Activated CD4-positive, alpha-beta T cell treated with anti-CD3 and anti-CD28 coated beads, Interleukin-2, amount 50 U/mL, for 16 hours (primary cell): ENCODE data around the gene GCG.

ENCODE experiments used
- DNase-seq: peaks from one replicate; pipeline ENCODE4 v3.0.0-alpha.2; 2020

The GCG gene

DNA sequence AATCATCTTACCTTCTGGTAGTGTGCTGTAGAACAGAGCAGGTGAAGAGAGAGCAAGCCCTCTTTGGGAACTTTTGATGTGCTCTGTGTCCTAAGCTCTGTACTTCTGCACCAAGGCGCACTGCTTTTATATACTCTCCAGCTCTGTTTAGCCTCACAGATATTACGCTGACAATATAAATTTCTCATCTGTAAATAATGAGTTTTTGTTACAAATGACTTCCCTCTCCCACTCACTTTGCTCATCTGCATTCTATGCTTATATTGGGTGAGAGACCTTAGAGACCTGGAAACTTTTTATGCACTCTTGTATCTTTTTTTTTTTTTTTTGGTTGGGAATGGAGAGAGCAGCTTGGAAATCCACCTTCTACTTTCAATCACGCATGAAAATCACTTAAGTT lies at the start of gene GCG:
Gene GCG (minus strand): TSS at position 101 of the 400 bp plus-strand sequence. CDS start 3,069 bp downstream, outside the sequence.
- DNase-seq: no peak

DNA sequence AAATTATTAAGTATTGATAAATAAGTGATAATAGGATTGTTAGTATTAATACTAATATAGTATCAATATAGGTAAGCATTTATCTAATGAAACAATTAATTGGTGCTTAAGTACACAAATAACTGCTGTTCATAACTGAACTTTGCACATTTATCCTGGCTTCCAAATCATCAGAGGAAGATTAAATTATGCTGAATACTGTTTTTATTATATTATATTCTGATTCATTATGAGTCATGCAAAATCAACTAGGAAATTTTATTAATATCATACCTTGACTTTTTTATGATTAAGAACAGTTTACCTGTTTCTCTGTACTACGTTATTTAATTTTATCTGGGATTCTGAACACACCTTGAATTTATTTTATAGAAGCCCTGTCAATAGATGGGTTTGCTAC lies 48.6 kb upstream of the GCG start:
- no peak for DNase-seq

DNA sequence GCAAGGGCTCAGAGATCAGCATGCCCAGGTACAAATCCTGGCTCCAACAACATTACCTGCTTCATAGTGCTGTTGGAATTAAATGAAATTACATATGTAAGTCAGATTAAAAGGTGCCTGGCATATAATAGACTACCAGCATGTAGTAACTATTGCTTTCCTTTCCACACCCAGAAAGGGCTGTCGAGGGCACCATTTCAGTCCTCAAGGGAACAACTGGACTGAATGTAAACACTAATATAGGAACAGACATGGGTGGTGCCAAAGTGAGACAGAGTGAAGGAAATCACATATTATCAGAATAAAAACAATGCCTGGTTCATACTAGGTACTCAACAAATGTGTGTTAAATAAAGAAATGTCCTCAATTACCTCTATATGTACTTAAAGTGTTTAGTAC lies 47.9 kb upstream of the GCG start:
- no peak for DNase-seq

DNA sequence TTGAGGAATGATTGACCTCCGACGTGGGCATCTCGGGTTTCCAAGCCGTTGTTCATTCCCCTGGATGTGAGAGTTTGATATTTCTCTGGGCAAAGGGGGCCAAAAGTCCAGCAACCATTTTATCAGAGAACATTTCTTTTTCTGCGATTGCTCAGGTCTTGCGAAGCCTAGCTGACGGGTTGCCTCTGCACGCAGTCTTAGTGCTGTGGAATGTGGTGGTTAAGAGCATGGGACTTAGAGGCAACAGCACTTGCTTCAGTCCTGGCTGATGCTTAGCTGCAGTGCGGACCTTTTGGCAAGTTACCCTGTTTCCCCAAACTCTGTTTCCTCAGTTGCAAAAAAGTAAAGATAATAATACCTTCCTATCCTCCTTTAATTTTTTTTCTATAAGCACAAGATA lies 46.2 kb upstream of the GCG start:
- DNase-seq: no peak

DNA sequence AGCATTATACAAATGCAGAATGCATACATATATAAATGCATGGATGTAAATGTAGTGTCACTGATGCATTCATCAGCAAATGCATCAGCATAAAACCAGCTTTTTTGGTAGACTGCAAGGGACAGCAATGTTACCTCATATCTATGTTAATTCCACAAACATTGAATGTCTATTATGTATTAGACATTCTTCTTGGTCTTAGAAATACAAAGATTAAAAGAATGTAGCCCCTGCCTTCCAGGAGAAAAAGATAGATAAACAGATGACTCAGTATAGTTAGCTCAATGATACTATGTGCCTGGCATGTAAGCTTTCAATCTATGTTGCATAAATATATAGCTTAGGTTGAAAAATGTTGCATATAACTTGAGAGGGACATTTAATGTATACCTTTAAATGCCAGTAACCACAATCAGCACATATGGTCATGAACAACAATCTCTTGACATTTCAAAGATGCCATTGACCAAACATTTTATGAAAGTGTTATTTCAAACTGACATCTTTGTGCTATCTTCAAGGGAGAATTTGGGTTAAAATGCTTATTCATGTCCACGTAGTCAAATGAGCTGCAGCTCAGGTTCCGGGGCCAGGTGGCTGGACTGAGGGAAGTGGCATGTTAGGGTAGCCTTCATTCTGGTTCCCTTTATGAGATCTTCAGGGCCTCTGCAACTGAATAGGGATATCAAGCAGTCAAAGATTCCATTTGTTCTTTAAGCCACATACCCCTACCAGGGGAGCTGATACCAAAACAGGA lies 45.2 kb upstream of the GCG start:
- no peak for DNase-seq

DNA sequence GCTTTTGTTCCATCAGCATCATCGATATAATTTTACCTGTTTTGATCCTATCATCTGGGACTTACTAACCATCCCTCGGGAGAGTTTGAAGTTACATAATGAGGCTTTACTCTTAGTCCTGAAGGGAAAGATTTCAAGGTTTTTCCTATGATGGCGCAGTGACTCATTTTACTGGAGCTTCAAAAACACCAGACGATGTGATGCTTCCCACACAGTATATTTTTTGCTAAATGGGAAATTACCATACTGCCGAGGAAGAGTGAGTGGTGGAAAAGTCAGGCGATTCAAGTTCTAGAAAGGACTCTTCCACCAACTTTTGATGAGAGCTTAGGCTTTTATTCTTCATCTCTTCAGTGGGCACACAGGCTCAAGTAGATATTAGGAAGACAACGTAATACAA lies 44.6 kb upstream of the GCG start:
- DNase-seq: no peak

DNA sequence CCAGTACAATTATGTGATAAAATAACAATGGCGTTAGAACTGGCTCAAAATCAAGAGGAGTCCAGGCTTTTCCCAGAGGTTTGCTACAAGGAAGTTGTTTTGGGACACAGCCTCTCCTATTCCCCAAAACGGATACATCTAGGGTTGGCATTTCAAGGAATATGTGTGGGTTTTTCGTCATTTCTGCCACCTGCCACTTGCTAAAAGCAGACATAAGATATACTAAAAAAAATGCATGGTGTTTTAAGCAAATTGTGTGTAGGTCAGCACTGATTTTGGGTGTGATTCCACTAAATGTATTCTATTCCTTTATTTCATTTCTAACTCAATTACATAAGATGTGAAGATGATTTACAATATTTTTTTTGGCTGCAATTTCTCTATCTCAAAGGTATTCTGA lies 36.4 kb upstream of the GCG start:
- no peak for DNase-seq

DNA sequence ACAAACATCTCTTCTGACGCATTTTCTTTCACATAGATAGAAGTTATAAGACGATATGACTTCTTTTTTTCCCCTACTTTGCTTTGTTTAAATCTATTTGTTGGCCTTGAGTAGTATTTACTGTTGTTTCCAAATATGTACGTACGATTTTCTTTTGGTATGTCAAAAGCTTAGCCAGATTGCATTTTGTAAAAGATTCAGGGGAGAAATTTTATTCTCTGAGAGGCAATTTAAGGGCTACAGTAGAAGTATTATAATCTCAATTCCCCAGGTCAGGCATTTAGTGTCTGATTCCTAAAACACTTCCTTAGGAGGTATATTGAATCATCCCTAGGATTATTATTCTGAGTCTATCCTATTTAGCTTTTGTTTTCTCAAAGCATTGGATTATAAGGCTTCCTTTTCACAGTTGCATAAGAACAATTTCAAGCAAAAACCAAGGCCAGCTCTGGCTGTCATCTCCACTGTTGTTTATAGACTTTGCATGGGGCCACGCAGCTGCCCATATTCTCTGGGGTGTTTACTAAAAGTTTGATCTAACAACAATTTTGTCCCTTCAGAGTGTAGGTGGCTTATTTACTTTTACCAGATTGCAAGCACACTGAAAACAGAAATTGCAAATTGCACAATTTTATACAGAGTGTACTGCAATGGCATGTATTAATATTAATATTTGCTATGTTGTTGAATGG lies 33.6 kb upstream of the GCG start:
- DNase-seq: no peak

DNA sequence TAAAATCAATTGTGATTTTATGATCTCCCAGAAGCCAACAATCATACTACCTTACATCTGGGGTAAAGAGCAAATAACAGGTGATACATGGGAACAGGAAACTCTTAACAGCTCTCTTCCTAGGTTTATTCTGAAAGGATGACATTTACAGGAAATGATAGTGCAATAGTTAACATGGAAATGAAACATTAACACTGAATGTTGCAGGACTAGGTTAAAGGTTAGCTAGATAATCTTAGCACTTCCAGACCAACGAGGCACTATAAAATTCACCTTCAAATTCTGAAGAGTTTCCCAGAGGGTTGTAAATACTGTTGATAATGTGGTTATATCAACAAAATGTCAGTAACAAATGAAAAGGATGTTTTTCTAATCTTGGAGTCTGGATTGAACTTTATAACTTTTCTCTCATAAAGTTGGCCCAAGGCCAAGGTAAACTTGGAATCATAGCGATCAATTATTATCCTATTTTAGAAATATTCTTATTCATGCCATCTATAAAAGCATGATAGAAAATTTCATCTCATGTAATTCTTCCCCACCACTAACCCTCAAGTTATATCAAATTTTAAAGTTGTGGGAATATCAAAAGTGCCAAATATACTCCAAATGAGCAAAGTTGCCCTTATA lies 32.9 kb upstream of the GCG start:
- no peak for DNase-seq

DNA sequence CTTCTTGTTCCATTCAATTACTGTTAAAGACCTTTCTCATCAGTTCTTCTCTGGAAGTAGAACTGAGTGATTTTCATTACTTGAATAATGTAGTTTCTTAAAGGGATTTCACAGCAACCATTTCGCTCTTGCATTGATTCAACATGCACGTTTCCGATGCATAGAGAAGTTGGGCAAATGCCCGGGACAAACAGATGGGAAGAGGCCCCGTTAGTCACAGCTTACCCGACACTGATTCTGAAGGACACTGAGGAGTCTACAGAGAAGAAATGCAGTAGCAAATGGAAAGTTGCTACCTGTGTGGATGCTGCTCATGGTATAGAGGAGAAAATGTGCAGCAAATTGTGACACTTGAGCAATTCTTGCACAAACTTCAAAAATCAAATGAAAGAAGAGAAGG lies 32.3 kb upstream of the GCG start:
- no peak for DNase-seq

DNA sequence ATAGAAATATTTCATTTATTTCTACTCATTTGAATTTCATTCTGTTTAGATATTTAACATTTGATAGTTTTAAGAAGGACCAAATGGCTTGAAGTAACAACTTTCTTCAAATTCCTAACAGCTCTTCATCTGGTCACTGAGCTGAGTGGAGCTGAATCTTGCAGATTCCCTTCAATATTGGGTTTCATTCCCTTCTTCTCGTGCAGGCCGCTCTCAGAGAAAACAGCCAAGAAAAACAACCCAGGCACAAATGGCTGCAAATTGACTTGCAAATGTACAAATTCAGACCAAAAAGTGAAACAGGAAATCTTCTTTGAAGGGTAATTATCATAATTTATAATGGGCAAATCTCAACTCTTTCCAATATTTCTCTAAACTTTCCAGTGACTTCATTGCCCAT lies 30.3 kb upstream of the GCG start:
- DNase-seq: no peak

DNA sequence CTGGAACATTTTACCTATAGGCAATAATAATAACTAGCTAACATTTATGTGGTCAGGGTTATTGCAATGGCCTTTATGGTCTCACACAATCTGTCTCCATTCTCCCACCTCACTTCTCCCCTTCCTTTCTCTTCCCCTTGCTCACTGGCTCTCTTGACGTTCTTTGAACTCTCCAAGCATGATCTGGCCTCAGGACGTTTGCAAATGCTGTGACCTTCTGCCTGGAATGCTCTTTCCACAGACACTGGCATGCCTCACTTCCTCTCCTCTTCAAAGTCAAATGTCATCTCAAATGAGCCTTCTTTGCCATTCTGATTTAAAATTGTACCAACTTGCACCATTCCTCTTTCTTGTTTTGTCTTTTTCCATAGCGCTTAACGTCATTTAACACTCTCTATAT lies 25.3 kb upstream of the GCG start:
- no peak for DNase-seq

DNA sequence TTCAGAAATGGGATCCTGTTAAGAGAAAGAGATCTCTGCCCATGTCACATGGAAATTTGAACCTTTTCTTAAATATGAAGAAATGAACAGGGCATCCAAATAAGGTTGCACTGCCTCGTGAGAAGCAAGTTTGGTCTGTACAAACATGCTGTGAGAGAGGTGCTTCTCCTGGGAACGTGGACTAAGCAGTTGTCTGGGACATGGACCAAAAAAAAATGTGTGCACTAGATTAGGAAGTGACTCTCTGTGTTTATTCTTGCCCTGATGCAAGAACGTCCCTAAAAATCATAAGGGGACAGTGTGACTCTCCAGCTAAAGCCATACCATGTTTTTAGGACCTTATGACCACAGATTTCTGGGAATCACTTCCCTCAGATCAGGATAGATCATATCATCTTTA lies 23.7 kb upstream of the GCG start:
- DNase-seq: no peak

DNA sequence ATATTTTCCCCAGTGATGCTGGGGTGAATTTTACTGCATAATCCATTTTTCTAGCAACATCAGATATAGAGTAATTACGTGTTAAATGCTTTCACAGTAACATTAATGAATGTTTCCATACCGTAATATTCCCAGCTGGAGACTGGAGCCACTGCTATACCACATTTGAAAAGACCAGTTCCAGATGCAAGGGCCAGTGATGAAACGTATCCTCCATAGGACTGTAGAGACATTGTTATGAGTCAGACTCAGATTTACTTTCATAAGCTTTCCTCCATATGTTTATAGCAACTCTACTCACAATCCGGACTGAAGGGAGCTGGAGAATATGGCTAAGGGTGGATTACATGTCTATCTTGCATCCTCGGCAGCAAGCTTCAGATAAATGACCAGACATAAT lies 22.7 kb upstream of the GCG start:
- DNase-seq: no peak

DNA sequence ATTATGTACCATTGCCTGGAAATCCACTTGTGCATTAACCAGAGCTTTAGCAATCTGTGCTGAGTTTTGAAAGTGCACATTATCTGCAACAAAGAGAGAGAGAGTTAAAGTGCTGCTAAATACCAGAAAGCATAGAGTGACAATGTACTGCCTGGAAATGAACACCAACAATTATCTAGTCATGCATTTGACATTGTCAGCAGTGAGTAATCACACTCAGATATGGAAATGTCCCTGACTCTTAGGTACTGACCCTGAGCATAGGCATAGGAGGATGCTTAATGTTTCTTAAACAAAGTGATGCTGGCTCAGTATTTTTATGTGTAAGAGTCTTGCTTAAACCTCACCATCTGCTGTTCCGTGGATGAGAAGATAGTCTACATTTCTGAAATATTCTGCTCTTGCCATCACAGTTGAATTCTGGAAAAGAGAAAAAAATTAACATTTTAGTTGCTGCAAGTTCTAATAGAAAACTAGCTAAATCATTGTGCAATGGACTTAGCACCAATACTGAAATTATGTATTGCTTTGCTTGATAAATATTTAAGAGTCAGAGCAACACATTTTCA lies 20.8 kb upstream of the GCG start:
- DNase-seq: no peak

DNA sequence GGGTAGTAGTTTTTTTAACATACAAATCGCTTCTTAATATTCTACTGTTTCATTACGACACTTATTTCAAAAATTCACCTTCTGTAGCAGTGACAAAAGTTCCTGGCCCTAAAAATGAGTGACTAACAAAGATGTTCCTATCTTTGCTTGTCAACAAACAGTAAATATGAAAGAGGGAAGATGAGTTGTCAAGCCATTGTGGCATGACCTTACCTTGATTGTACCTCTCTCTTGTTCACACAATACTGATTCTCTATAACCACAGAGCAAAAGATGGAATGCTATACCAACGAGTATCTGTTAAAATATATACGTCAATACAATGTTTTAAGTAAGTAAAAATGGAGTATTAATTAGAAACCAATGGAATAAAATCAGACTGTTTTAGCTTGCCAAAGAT lies 14.7 kb upstream of the GCG start:
- DNase-seq: no peak

DNA sequence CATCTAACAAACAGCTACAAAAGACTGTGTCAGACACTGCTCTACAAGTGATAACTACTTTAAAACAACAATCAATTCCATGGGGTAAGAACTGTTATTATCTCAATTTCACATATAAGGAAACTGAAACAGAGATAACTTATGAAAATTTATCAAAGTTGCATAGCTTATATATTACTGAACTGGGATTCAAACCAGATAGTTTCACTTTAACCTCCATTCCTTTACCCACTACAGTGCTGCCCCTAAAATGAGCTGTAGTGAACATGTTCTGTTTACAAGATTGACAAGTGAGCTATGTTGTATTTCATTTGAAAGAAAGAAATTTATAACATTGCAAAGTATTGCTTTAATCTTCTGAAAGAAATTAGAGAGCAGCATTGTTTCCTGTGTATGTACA lies 14.1 kb upstream of the GCG start:
- DNase-seq: no peak

DNA sequence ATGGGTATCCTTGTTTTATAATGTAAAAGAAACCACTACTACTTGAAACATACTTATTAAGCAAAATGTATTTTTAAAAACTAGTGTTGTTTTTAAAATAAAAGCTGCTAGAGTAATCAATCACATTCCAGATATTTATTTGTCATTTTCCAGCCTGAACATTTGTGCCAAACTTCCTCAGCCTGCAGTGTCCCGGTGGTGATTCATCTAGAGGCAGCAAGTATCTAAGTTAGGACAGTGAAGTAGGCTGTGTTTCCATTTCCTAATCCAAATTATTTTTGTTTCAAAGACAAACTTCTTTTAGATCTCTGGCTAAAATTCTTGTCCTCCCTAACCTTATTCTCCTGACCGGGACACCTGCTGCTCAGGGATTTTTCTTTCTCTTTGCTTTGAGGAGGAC lies 12.8 kb upstream of the GCG start:
- no peak for DNase-seq

DNA sequence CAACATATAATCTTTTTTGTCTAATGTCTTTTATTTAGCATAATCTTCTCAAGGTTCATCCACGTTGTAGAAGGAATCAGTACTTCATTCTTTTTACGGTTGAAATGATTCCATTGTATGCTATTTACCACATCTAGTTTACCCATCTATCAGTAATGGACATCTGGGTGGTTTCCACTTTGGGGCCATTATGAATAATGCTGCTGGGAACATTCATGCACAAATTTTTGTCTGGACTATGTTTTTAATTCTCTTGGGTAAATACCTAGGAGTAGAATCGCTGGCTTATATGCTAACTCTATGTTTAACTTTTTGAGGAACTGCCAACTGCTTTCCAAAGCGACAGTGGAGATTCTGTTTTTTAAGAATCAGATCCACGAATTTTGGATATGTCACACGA lies 7.4 kb upstream of the GCG start:
- no peak for DNase-seq

DNA sequence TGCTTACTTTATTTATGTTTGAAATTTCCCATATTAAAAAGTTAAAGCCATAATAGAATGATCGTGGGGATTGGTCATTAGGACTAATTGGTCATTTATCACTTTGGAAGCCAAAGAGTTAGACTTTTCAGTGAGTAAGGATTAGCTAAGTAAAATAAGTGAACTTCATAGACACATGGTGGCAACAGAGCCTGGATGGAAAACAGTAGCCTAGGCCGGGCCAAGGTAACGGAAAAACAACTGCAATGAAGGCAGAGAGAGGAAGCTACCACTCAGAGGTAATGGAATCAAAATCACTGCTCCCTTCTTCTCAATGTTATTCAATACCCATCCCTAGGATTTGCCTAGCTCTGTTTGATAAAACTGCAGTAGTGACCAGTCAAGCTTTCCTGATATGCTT lies 4.1 kb upstream of the GCG start:
- DNase-seq: no peak

DNA sequence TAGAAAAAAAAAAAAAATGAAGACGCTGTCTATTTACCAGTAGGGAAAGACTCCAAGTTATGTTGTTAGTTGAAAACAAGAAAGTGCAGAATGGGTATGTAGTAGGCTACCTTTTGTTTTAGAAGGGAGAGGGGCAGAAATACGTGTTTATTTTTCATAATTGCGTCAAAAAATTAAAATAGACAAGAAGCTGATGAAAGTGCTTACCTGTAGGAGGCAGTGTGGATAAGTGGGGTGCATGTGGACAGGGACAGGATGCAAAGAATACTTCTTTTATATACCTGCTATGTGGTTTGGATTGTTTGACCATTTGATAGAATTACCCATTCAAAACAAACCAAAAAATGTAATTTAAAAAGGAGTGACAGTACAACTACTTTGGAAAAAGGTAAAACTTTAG lies 3.0 kb upstream of the GCG start:
- no peak for DNase-seq

DNA sequence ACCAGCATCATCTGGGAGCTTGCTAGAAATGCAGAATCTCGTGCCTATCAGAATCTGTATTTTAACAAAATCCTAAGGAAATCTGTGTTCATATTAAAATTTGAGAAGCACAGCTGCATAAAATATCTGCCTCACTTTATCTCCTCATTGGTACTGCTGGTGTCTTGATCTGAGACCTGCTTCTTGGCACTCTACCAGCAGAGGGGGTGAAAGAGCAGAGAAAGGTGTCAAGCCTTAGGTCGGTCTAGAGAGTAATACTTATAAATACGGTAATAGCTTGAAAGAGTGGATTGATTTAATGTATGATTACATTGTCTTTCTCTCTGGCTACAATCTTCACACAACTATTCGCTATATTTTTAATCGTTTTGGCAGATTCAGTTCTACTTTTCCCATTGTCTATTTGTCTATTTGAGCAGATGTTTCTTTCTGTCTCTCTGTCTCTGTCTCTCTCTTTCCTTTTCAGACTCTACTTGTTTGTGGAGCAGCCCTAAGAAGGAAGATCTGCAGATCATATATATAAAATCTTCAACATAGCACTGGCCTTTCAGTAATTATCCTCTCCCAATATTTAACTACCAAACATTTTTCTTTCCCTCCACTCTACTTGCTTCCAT lies 1.7 kb upstream of the GCG start:
- peak; percentile 73 for DNase-seq

DNA sequence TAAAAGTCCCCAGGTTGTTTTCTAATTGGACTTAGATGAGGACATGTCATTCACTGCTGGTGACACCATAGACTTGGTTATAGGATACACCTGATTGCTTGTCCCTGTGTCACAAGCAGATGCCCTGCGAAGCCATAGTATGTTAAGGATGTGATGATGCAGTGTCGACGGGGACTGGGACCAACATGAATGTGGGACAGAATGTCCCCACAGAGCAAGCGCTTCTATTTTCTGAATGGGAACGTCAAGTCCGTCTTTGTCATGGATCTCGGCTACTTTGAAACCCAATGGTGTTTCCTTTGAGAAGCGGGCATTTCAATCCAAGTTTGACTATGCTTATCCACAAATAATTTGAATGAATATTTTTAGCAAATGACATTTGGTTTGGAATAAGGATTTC lies 2.1 kb downstream of the GCG start:
- DNase-seq: no peak

DNA sequence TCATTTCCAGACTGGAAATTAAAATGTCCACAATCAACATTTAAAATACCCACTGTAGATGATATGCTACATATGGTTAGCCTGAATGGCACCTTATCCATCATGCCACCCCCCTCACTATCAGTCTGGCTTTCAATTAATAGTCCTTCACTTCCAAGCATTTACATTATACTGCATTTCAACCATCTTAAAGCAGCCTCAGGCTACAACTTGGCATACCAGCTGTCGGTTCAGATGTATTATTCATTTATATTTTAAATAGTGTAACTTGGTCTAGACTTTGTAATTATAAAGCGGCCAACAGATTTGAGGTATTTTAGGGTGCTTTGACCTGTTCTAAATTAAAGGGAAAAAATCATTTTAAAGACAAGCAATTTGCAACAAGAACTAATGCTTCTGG lies 2.6 kb downstream of the GCG start:
- no peak for DNase-seq
